Spleen (tissue), 11 donors: ENCODE results near the gene KLHL40. TPM values are rescaled to one million over a fixed set of nuclear protein-coding genes. Genes with fewer than 3 reads are reported as not detected.

ENCODE experiments used
- DNase-seq: peaks from one replicate; pipeline ENCODE4 v3.0.0-alpha.2; 2020
- H3K27ac ChIP-seq, 8 donors: fragments of 200-600 bp; sonication (generic) in 7 of 8; 1 replicate in 4 of 8; 2 replicates in 4 of 8; pipeline versions ENCODE4 v1.5.0 to v1.8.0; 2016 to 2021; ENCODE audit warnings: inconsistent platforms in 4 of 8, mild to moderate bottlenecking in 4 of 8, moderate library complexity in 1 of 8
- H3K27me3 ChIP-seq, 7 donors: fragments of 200-600 bp; sonication (generic) in 6 of 7; replicated peaks in 1 of 7; 1 replicate in 4 of 7; 2 replicates in 3 of 7; pipeline versions ENCODE4 v1.5.0 to v1.8.0; 2016 to 2021; ENCODE audit warnings: inconsistent platforms in 3 of 7, mild to moderate bottlenecking in 1 of 7
- H3K36me3 ChIP-seq, 6 donors: fragments of 200-600 bp; sonication (generic) in 5 of 6; 1 replicate in 4 of 6; 2 replicates in 2 of 6; pipeline versions ENCODE4 v1.5.0 to v1.8.0; 2016 to 2021; ENCODE audit warnings: inconsistent platforms in 2 of 6
- H3K4me1 ChIP-seq, 6 donors: fragments of 200-600 bp; sonication (generic) in 5 of 6; 1 replicate in 3 of 6; 2 replicates in 3 of 6; pipeline versions ENCODE4 v1.5.0 to v1.8.0; 2016 to 2021; ENCODE audit warnings: inconsistent platforms in 3 of 6
- H3K4me3 ChIP-seq, 8 donors: fragments of 200-600 bp; sonication (generic) in 7 of 8; 1 replicate in 4 of 8; 2 replicates in 4 of 8; pipeline versions ENCODE4 v1.5.0 to v1.8.0; 2016 to 2021; ENCODE audit warnings: inconsistent platforms in 4 of 8, mild to moderate bottlenecking in 4 of 8, moderate library complexity in 2 of 8
- H3K9me3 ChIP-seq, 8 donors: fragments of 200-600 bp; sonication (generic) in 7 of 8; 1 replicate in 4 of 8; 2 replicates in 4 of 8; pipeline versions ENCODE4 v1.5.0 to v1.8.0; 2016 to 2021; ENCODE audit warnings: inconsistent platforms in 4 of 8
- CTCF ChIP-seq, 11 experiments: fragments of 200-600 bp in 7 of 11; fragments of 450-650 bp in 4 of 11; sonication (generic) in 4 of 11; IDR thresholded peaks in 8 of 11; conservative IDR thresholded peaks in 3 of 11; 1 replicate in 7 of 11; 2 replicates in 4 of 11; pipeline versions ENCODE4 v1.4.0 to v1.8.0; 2016 to 2021; ENCODE audit warnings: antibody characterized with exemption in 11 of 11, inconsistent platforms in 4 of 11, mild to moderate bottlenecking in 1 of 11
- POLR2A ChIP-seq, 3 donors: fragments of 450-650 bp; IDR thresholded peaks; one replicate each; pipeline ENCODE4 v1.5.1; 2017; ENCODE audit warnings: antibody characterized with exemption in 3 of 3, mild to moderate bottlenecking in 1 of 3
- POLR2AphosphoS5 ChIP-seq, 3 donors: sonication (generic); formaldehyde crosslinking; IDR thresholded peaks; one replicate each; pipeline ENCODE4 v1.5.1; 2017; ENCODE audit warnings: antibody characterized with exemption in 3 of 3
- WGBS, 5 donors: extraction: QIAGEN DNeasy Blood & Tissue Kit in 3 of 5; methylation state at CpG; one replicate each; pipeline versions ENCODE4 v1.1.5 to v1.1.7; 2013 to 2018; 5-methylcytosine and 5-hydroxymethylcytosine counted together
- intact Hi-C: fragments of 100-400 bp; cut with DNase I; formaldehyde crosslinking; loops from one replicate; pipeline ENCODE4 v1.15.0; 2023; ENCODE audit warnings: low total_unique reads
- polyA plus RNA-seq, 3 donors: library from polyadenylated mRNA; stranded (reverse); fragments of 200-250 nt; gene quantifications; one replicate each; pipeline ENCODE4 v1.2.1, GENCODE V29; 2013
- total RNA-seq, 7 donors: library from RNA; depleted of rRNA in 3 of 7; stranded (reverse); fragments of >200 nt in 3 of 7; fragmentation: NEBNext Ultra II Directional in 4 of 7; extraction: Animal tissue kit (Norgen Biotek cat#: 25700) in 4 of 7; gene quantifications; one replicate each; pipeline versions ENCODE4 v1.1.0 to v1.2.1, GENCODE V29; 2016 to 2021
- donor health status: healthy with polysubstance abuse.
- donor health status: DM: no; HTN: no; CAD: no; lungs with moderate emphysema.
- donor health status: DM: no; HTN: no; CAD: no.
- donor health status: Bipolar disorder and iron deficiency.
- donor health status: healthy.
- donor health status: DM: no; HTN: no; CAD: no.
- donor health status: DM: yes; HTN: yes; CAD: no.

The KLHL40 gene
- total and polyA plus RNA-seq, 10 donors, result 0.03 to 0.17 TPM; not detected in 8

GRCh38 chr3:42662037-42662812, 23.1 kb upstream of the KLHL40 start:
- H3K27me3 ChIP-seq, result no peaks in the 10 kb centered on the region
- no peak for TF ChIP-seq CTCF (IDR thresholded peaks at IDR 0.05 in 8 of 11, conservative IDR thresholded peaks at IDR 0.05 in 3 of 11)
- peak in 1 of 3 donors; percentile 1 for TF ChIP-seq POLR2AphosphoS5 (IDR thresholded peaks at IDR 0.05)
- WGBS, 5 donors, result 86 to 97% (median 90%) methylated on average over 4 to 7 of the region's 7 CpGs
- intact Hi-C loops, result no loop called here
- H3K4me3 ChIP-seq, result no peak overlapping the region
- peaks cover 0 to 16% (median 9%) of the 10 kb centered on the region in 6 donors for H3K4me1 ChIP-seq
- H3K36me3 ChIP-seq, result peaks cover 0 to 59% (median 2%) of the 10 kb centered on the region in 6 donors
- H3K9me3 ChIP-seq, result no peaks in the 10 kb centered on the region
- no peak overlapping the region for H3K27ac ChIP-seq
- DNase-seq, result no peak

DNA sequence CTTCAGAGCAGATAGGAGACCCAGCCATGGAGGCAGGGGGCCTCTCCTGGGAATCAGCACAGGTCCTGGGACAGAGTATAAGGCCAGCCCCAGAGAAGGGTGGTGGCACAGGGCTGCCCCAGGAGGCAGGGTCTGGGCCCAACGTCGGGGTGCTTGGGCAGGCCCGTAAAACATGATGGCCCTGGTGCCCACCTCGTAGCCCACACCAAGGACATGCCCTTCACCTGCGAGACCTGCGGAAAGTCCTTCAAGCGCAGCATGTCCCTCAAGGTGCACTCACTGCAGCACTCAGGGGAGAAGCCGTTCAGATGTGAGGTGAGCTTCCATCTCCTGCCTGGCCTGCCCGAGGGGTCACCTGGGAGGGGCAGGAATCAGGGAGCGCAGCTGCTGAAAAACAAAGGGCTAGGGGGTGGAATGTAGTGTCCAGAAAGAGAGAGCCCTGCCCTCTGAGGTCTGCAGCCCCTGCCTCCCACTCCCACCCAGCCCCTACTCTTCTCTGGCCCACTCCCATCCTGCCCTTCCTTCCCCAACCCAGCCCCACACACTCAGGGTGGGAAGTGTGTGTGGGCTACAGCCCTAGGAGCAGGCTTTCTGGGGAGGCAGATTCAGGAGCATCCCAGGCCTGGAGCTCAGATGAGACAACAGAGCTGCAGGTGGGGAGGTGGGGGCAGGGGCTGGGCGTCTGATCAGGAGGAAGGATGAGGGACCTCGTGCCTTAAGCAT, 22.4 kb upstream of the KLHL40 start:
- intact Hi-C loops, result no loop called here
- no peak for DNase-seq
- TF ChIP-seq CTCF (IDR thresholded peaks at IDR 0.05 in 8 of 11, conservative IDR thresholded peaks at IDR 0.05 in 3 of 11) (no peak), POLR2AphosphoS5 (IDR thresholded peaks at IDR 0.05) (peak in 1 of 3 donors; percentile 19)

GRCh38 chr3:42663581-42664437, 21.5 kb upstream of the KLHL40 start:
- Histone ChIP-seq H3K27ac (peak overlapping the region in 4 of 8 donors; percentile 39 to 53 (median 48)), H3K9me3 (no peaks in the 10 kb centered on the region), H3K36me3 (peaks cover 0 to 51% (median 0%) of the 10 kb centered on the region in 6 donors), H3K27me3 (peaks cover 0 to 4% (median 0%) of the 10 kb centered on the region in 7 donors), H3K4me1 (peaks cover 0 to 13% (median 8%) of the 10 kb centered on the region in 6 donors), H3K4me3 (peak overlapping the region in 2 of 8 donors; percentile 10 to 48)
- 66 to 76% (median 73%) methylated on average over 20 to 38 of the region's 38 CpGs for WGBS, 5 donors
- peak; percentile 88 for DNase-seq
- intact Hi-C loops, result no loop called here
- peak in 2 of 3 donors; percentile 60 to 66 for TF ChIP-seq POLR2AphosphoS5 (IDR thresholded peaks at IDR 0.05)
- TF ChIP-seq POLR2A (IDR thresholded peaks at IDR 0.05), result no peak

More for the DNA sequence above, 22.4 kb upstream of the KLHL40 start:
- H3K4me1 ChIP-seq, result peaks cover 0 to 16% (median 9%) of the 10 kb centered on the region in 6 donors
- H3K27me3 ChIP-seq, result no peaks in the 10 kb centered on the region
- no peak overlapping the region for H3K4me3 ChIP-seq
- H3K27ac ChIP-seq, result no peak overlapping the region
- no peaks in the 10 kb centered on the region for H3K9me3 ChIP-seq
- 84 to 90% (median 85%) methylated on average over 9 to 12 of the region's 12 CpGs for WGBS, 5 donors
- peaks cover 0 to 59% (median 2%) of the 10 kb centered on the region in 6 donors for H3K36me3 ChIP-seq

DNA sequence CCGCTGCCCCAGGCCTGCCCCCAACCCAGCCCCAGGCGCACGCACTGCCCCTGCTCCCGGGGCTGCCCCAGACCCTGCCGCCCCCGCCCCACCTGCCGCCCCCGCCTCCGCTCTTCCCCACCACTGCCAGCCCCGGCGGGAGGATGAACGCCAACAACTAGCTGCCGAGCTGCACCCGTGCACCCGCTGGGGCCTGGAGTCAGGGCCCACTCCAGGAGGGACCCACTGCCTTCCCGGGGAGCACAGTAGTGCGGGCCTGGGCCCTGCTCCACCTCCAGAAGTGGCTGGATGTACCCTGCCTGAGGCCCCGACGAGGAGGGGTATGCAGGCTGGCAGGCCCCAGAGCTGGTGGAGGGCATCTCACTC, 20.9 kb upstream of the KLHL40 start:
- peak overlapping the region in 4 of 8 donors; percentile 39 to 53 (median 48) for H3K27ac ChIP-seq
- TF ChIP-seq POLR2AphosphoS5 (IDR thresholded peaks at IDR 0.05) (no peak), CTCF (IDR thresholded peaks at IDR 0.05 in 8 of 11, conservative IDR thresholded peaks at IDR 0.05 in 3 of 11) (no peak), POLR2A (IDR thresholded peaks at IDR 0.05) (no peak)
- WGBS, 5 donors, result 76 to 88% (median 80%) methylated on average over 2 to 19 of the region's 19 CpGs
- H3K27me3 ChIP-seq, result peaks cover 0 to 4% (median 0%) of the 10 kb centered on the region in 7 donors
- H3K9me3 ChIP-seq, result no peaks in the 10 kb centered on the region
- no peak for DNase-seq
- peaks cover 0 to 7% (median 5%) of the 10 kb centered on the region in 6 donors for H3K4me1 ChIP-seq
- peaks cover 0 to 46% (median 0%) of the 10 kb centered on the region in 6 donors for H3K36me3 ChIP-seq
- peak overlapping the region in 2 of 8 donors; percentile 10 to 48 for H3K4me3 ChIP-seq
- intact Hi-C loops, result no loop called here
